SK-N-SH (cell line): ENCODE data around the gene PPP1R16B. TPM values are rescaled to one million over a fixed set of nuclear protein-coding genes. Genes with fewer than 3 reads are reported as not detected.

Experiments
- CTCF ChIA-PET: fragments of 300-600, 350-600 bp; formaldehyde crosslinking; extraction: SDS; loops from one replicate; lab custom pipeline; 2021; lab: Yijun Ruan, JAX
- POLR2A ChIA-PET: fragments of 350-600 bp; sonication (Branson Sonifier 250); formaldehyde crosslinking; extraction: SDS; loops from one replicate; lab custom pipeline; 2020; ENCODE audit warnings: antibody characterized with exemption, inconsistent platforms; lab: Yijun Ruan, JAX
- DNase-seq: peaks from one replicate; pipeline ENCODE4 v3.0.0; 2012
- H2AFZ ChIP-seq: fragments of 200-600 bp; sonication (generic); 2 replicates; pipeline ENCODE4 v1.8.1; 2016; ENCODE audit warnings: antibody characterized with exemption, mild to moderate bottlenecking, low read depth
- H3F3A ChIP-seq: fragments of 200-600 bp; sonication (generic); replicated peaks from 2 replicates; pipeline ENCODE3; 2016; ENCODE audit warnings: antibody characterized with exemption, mild to moderate bottlenecking; ENCODE audit not compliant: insufficient read depth
- H3K27ac ChIP-seq, 2 experiments: fragments of 200-500 bp in 1 of 2; fragments of 200-600 bp in 1 of 2; sonication (Bioruptor generic) in 1 of 2; sonication (generic), shearing (Covaris generic) in 1 of 2; 2 replicates each; pipeline versions ENCODE4 v1.5.1 to v1.6.1; 2014 to 2016; ENCODE audit warnings: low read depth in 2 of 2, inconsistent platforms in 1 of 2, low read length in 1 of 2, mild to moderate bottlenecking in 1 of 2, mixed read lengths in 1 of 2
- H3K27me3 ChIP-seq: fragments of 200-600 bp; sonication (generic), shearing (Covaris generic); 2 replicates; pipeline ENCODE4 v1.6.1; 2016; ENCODE audit warnings: mixed run types; ENCODE audit not compliant: insufficient read depth
- H3K36me3 ChIP-seq, 2 experiments: fragments of 200-500 bp in 1 of 2; fragments of 200-600 bp in 1 of 2; sonication (Bioruptor generic) in 1 of 2; sonication (generic) in 1 of 2; replicated peaks in 1 of 2; 2 replicates each; pipeline versions ENCODE3 to v1.5.1; 2014 to 2016; ENCODE audit warnings: low read length in 1 of 2, mild to moderate bottlenecking in 1 of 2; ENCODE audit not compliant: insufficient read depth in 2 of 2, control insufficient read depth in 1 of 2
- H3K4me1 ChIP-seq, 2 experiments: fragments of 200-500 bp in 1 of 2; fragments of 200-600 bp in 1 of 2; sonication (Bioruptor generic) in 1 of 2; sonication (generic), shearing (Covaris generic) in 1 of 2; 2 replicates each; pipeline versions ENCODE4 v1.5.1 to v1.6.1; 2014 to 2016; ENCODE audit warnings: low read depth in 1 of 2, low read length in 1 of 2, mixed run types in 1 of 2; ENCODE audit not compliant: insufficient read depth in 2 of 2, control insufficient read depth in 1 of 2
- H3K4me2 ChIP-seq: fragments of 200-600 bp; sonication (generic), shearing (Covaris generic); 2 replicates; pipeline ENCODE4 v1.6.1; 2017; ENCODE audit warnings: mixed run types
- H3K4me3 ChIP-seq, 2 experiments: fragments of 200-500 bp in 1 of 2; fragments of 200-600 bp in 1 of 2; sonication (Bioruptor generic) in 1 of 2; sonication (generic), shearing (Covaris generic) in 1 of 2; 2 replicates each; pipeline versions ENCODE4 v1.5.1 to v1.8.1; 2014 to 2016; ENCODE audit warnings: low read depth in 2 of 2, inconsistent platforms in 1 of 2, low read length in 1 of 2, mild to moderate bottlenecking in 1 of 2, mixed read lengths in 1 of 2, moderate library complexity in 1 of 2
- H3K79me2 ChIP-seq: fragments of 200-600 bp; sonication (generic); 2 replicates; pipeline ENCODE4 v1.8.1; 2017; ENCODE audit warnings: mild to moderate bottlenecking; ENCODE audit not compliant: insufficient read depth
- H3K9ac ChIP-seq: fragments of 200-600 bp; sonication (generic); 2 replicates; pipeline ENCODE4 v1.6.1; 2017; ENCODE audit warnings: mixed run types
- H3K9me2 ChIP-seq: fragments of 200-600 bp; sonication (generic); 2 replicates; pipeline ENCODE4 v1.6.1; 2017; ENCODE audit warnings: mixed run types
- H3K9me3 ChIP-seq: fragments of 200-600 bp; sonication (generic); 2 replicates; pipeline ENCODE4 v1.6.1; 2017; ENCODE audit warnings: mixed run types, mild to moderate bottlenecking, moderate library complexity
- H4K20me1 ChIP-seq: fragments of 200-600 bp; sonication (generic); 2 replicates; pipeline ENCODE4 v1.6.1; 2017; ENCODE audit warnings: mild to moderate bottlenecking, mixed run types; ENCODE audit not compliant: insufficient read depth
- CHD2 ChIP-seq: fragments of 150-350 bp; IDR thresholded peaks from 2 replicates; pipeline ENCODE4 v1.6.1; 2018; ENCODE audit warnings: low read length; ENCODE audit not compliant: partially characterized antibody
- ELF1 ChIP-seq: IDR thresholded peaks from 2 replicates; pipeline ENCODE4 v1.4.0; 2012
- GABPA ChIP-seq: IDR thresholded peaks from 2 replicates; pipeline ENCODE4 v1.4.0; 2012; ENCODE audit warnings: low read depth, mild to moderate bottlenecking
- JUND ChIP-seq: IDR thresholded peaks from 2 replicates; pipeline ENCODE4 v1.4.0; 2012
- MXI1 ChIP-seq: IDR thresholded peaks from 2 replicates; pipeline ENCODE4 v1.6.1; 2012; ENCODE audit warnings: mild to moderate bottlenecking, low read depth, low read length, improper control_type of control experiment
- RCOR1 ChIP-seq: fragments of 150-350 bp; IDR thresholded peaks from 2 replicates; pipeline ENCODE4 v1.6.1; 2017; ENCODE audit warnings: antibody characterized with exemption, low read length
- REST ChIP-seq: IDR thresholded peaks from 2 replicates; pipeline ENCODE4 v1.6.1; 2012; ENCODE audit warnings: mild to moderate bottlenecking, low read depth, low read length, moderate library complexity
- SIN3A ChIP-seq: IDR thresholded peaks from 2 replicates; pipeline ENCODE4 v1.6.1; 2012; ENCODE audit warnings: low read depth, mild to moderate bottlenecking, low read length, moderate library complexity, borderline replicate concordance
- SMC3 ChIP-seq: IDR thresholded peaks from 2 replicates; pipeline ENCODE4 v1.6.1; 2012; ENCODE audit warnings: low read depth, low read length, improper control_type of control experiment
- TCF12 ChIP-seq: IDR thresholded peaks from 2 replicates; pipeline ENCODE4 v1.4.0; 2012
- ZBTB33 ChIP-seq: IDR thresholded peaks from 2 replicates; pipeline ENCODE4 v1.4.0; 2012; ENCODE audit warnings: low read depth, borderline replicate concordance
- WGBS: methylation state at CpG from one replicate; pipeline ENCODE4 v1.1.6; 2017; ENCODE audit warnings: low lambda C conversion rate; 5-methylcytosine and 5-hydroxymethylcytosine counted together
- polyA plus RNA-seq, 3 experiments: library from polyadenylated mRNA; depleted of rRNA; stranded (reverse); fragments of >200 nt; gene quantifications; 2 replicates each; pipeline ENCODE4 v1.2.3, GENCODE V29; 2012

Gene PPP1R16B
- polyA plus RNA-seq, 1 of the 3 experiments (the other 2 are of a cell fraction) = 0.28 TPM

DNA sequence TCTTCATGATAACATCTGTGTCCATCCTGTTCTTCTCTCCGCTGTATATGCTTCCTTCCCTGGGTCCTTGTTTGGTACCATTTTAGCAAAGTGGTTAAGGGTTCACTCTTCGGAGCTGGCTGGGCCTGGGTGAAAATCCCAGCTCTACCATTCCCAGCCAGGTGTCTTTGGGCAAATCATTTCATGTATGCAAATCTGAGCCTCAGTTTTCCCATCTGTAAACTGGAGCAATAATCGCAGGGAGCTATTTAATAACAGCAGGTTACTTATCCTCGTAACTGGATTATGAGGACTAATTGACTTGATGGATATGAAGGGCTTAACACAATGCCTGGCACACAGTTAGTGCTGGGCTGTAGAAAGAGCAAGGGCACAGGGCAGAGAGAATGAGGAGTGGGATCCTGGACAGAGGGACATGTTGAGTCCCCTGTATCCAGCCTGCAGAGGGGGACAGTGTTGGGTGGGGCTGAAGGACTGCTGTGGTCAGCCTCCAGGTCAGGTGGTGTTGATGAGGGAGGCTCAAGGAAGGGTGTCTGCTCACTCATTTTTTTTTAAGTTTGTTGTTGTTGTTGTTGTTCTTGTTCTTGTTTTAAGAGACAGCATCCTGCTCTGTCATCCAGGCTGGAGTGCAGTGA is 76.4 kb downstream of the PPP1R16B start:
- H3K4me1 ChIP-seq = peaks cover 0 to 78% of the 10 kb centered on the region in 2 experiments; a peak in 2 of 4 replicates
- no peaks in the 10 kb centered on the region for H3F3A ChIP-seq
- peak overlapping the region in 1 of 2 experiments; percentile 99; a peak in 2 of 4 replicates for H3K27ac ChIP-seq
- CTCF ChIA-PET = interaction anchor here (3.9 kb wide), 1 partner anchor 12 kb away, joined by 52 read pairs; no protein-coding TSS in a partner anchor
- H3K4me3 ChIP-seq = no peak overlapping the region
- DNase-seq = no peak
- H3K9me2 ChIP-seq = no peaks in the 10 kb centered on the region
- no peaks in the 10 kb centered on the region for H3K36me3 ChIP-seq
- H3K27me3 ChIP-seq = 0 out of 2 replicates have a peak, but pooled peaks cover 4% of the 10 kb centered on the region
- 81% methylated on average over 4 of the region's 4 CpGs for WGBS
- no peaks in the 10 kb centered on the region for H4K20me1 ChIP-seq
- no peaks in the 10 kb centered on the region for H3K79me2 ChIP-seq
- H3K9me3 ChIP-seq = no peaks in the 10 kb centered on the region
- no peak for TF ChIP-seq MXI1
- no peak for TF ChIP-seq REST
- no peak for TF ChIP-seq GABPA
- TF ChIP-seq SIN3A = no peak
- TF ChIP-seq TCF12 = no peak
- TF ChIP-seq JUND = no peak
- TF ChIP-seq ZBTB33 = no peak
- TF ChIP-seq ELF1 = no peak
- no peak for TF ChIP-seq CHD2
- TF ChIP-seq RCOR1 = no peak
- no peak for TF ChIP-seq SMC3
- POLR2A ChIA-PET = interaction anchor here (0.6 to 3.0 kb wide), 3 partner anchors 7 to 80 kb away, joined by 3 to 50 read pairs (median 23); partner anchors contain the start of gene DHX35
- no peak overlapping the region for H3K4me2 ChIP-seq
- no peak overlapping the region for H3K9ac ChIP-seq
- no peak overlapping the region for H2AFZ ChIP-seq
